ENCODE measurements around the gene SPON2. TPM values are rescaled to one million over a fixed set of nuclear protein-coding genes. Genes with fewer than 3 reads are reported as not detected.

Gene SPON2
- total RNA-seq, 5 donors from 2014 or later (not counting 1 experiment from before 2014, with no cell fraction given) = 13.6 to 39.8 (median 18.9) TPM

- Histone ChIP-seq H3K27me3 (replicated peaks in 1 of 2; ENCODE audit: control insufficient read depth in 2 of 2, extremely low read depth in 1 of 2, insufficient read depth in 2 of 2, low read length in 1 of 2) (no peaks in the 10 kb centered on the region), H3K36me3 (ENCODE audit: control insufficient read depth in 2 of 2, extremely low read depth in 1 of 2, insufficient read depth in 1 of 2, low read length in 1 of 2) (peaks cover 22 to 63% of the 10 kb centered on the region in 2 donors), H3K4me3 (ENCODE audit: control insufficient read depth in 1 of 2, extremely low read depth in 1 of 2, low read length in 1 of 2) (no peak overlapping the region), H3K9me3 (no peaks in the 10 kb centered on the region), H3K27ac (ENCODE audit: low read length) (no peak overlapping the region), H3K4me1 (ENCODE audit: control insufficient read depth in 1 of 2, extremely low read depth in 1 of 2, insufficient read depth in 2 of 2, low read length in 2 of 2) (peaks cover 8 to 46% of the 10 kb centered on the region in 2 experiments)
- Mint-ChIP-seq H3K9me3 (no peaks in the 10 kb centered on the region), H3K4me3 (no peak overlapping the region), H3K36me3 (peaks cover 4% of the 10 kb centered on the region), H3K27ac (no peak overlapping the region), H3K27me3 (no peaks in the 10 kb centered on the region), H3K4me1 (peaks cover 22 to 32% (median 29%) of the 10 kb centered on the region in 3 donors)
- 98% methylated on average over 19 of the region's 20 CpGs for WGBS (ENCODE audit: insufficient coverage)
- DNase-seq (no peak), ATAC-seq (replicated peaks in 1 of 4) (no peak)
- CTCF ChIA-PET = no interaction called here
- POLR2A ChIA-PET = no interaction called here
These were observed 41.1 kb upstream of the SPON2 start for GRCh38 chr4:1213336-1213995.

DNA sequence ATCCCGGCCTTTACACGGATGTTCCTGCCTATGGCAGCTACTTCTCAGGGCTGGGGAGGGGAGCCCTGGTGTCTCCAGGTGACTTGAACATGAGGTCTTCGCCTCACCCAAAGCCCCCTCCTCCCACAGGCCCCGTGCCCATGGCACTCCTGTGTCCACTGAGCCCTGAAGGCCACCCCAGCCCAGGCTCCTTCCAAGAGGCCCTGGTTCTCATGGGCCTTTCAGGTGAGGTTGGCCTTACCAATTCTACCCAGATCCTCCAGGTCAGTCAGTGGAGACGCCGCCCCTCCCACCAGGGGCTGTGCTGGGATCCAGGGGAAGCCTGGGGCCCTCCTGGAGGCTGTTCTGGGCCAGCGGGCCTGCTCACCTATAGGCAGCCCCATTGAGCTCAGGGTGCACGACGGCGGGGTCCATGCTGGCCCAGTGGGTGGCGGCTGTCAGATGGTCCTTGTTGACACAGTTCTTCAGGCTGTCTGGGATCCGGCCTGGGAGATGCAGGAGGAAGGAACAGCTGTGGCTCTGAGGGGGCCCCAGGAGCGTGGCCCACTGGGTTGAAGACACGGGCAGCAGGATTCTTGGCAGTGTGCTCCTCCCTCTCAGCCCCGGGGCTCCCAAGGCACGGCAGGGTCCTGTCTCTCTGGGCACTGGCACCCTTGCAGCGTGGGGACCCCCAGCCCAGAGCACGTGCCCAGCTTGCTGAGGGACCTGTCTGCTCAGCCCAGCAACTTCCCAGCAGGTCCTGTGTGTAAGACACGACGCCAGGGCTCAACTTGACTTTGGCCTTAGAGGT, 40.4 kb upstream of the SPON2 start:
- Mint-ChIP-seq H3K27me3 (no peaks in the 10 kb centered on the region), H3K9me3 (no peaks in the 10 kb centered on the region), H3K27ac (no peak overlapping the region), H3K4me1 (peaks cover 15 to 28% (median 24%) of the 10 kb centered on the region in 3 donors), H3K36me3 (peaks cover 3% of the 10 kb centered on the region), H3K4me3 (no peak overlapping the region)
- Histone ChIP-seq H3K4me3 (ENCODE audit: control insufficient read depth in 1 of 2, extremely low read depth in 1 of 2, low read length in 1 of 2) (no peak overlapping the region), H3K36me3 (ENCODE audit: control insufficient read depth in 2 of 2, extremely low read depth in 1 of 2, insufficient read depth in 1 of 2, low read length in 1 of 2) (peaks cover 22 to 63% of the 10 kb centered on the region in 2 donors), H3K9me3 (no peaks in the 10 kb centered on the region), H3K27me3 (replicated peaks in 1 of 2; ENCODE audit: control insufficient read depth in 2 of 2, extremely low read depth in 1 of 2, insufficient read depth in 2 of 2, low read length in 1 of 2) (no peaks in the 10 kb centered on the region), H3K27ac (ENCODE audit: low read length) (no peak overlapping the region), H3K4me1 (ENCODE audit: control insufficient read depth in 1 of 2, extremely low read depth in 1 of 2, insufficient read depth in 2 of 2, low read length in 2 of 2) (peaks cover 8 to 48% of the 10 kb centered on the region in 2 experiments)
- no peak for ATAC-seq (replicated peaks in 1 of 4)
- POLR2A ChIA-PET = no interaction called here
- no peak for DNase-seq
- WGBS (ENCODE audit: insufficient coverage) = 97% methylated on average over 19 of the region's 20 CpGs
- CTCF ChIA-PET = no interaction called here

DNA sequence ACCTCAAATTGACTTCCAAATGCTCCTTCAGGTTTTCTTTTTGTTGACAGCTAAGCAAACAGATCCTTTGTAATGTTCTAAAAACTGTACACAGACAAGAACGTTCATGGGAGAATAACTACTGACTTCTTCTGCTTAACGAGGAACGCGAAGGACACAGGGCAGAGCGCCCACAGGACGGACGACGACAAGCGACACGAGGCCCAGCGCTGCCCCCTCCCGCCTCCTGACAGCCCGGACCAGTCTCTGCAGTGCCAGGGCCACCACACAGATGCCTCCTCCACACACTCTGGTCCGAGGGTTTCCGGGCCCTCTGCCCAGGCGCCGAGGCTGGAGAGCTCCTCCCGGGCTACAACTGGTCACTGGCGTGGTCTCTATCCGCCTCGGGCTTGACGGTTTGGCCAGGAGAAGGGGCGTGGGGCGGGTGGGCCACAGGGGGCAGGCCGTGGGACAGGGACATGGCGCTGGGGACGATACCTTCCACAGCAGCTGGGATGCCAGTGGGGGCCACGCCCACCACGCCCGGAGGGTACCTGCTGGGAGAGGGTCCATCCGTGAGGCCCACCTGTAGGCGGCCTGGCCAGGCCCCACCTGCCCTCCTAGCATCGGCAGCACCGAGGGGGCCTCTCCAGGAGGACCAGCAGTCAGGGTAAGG, 39.6 kb upstream of the SPON2 start:
- POLR2A ChIA-PET = no interaction called here
- CTCF ChIA-PET = interaction anchor here in 1 of 2 donors (0.6 kb wide), 1 partner anchor 32 kb away, joined by 3 read pairs; no protein-coding TSS in a partner anchor
- ATAC-seq (replicated peaks in 1 of 4) = no peak
- no peak overlapping the region for H3K4me3 Mint-ChIP-seq
- H3K4me1 ChIP-seq (ENCODE audit: control insufficient read depth in 1 of 2, extremely low read depth in 1 of 2, insufficient read depth in 2 of 2, low read length in 2 of 2) = peaks cover 6 to 46% of the 10 kb centered on the region in 2 experiments
- 95% methylated on average over 27 of the region's 34 CpGs for WGBS (ENCODE audit: insufficient coverage)
- no peaks in the 10 kb centered on the region for H3K9me3 Mint-ChIP-seq
- H3K27me3 Mint-ChIP-seq = no peaks in the 10 kb centered on the region
- H3K36me3 Mint-ChIP-seq = no peaks in the 10 kb centered on the region
- H3K4me1 Mint-ChIP-seq = peaks cover 7 to 21% (median 17%) of the 10 kb centered on the region in 3 donors
- H3K27ac Mint-ChIP-seq = no peak overlapping the region
- H3K27me3 ChIP-seq (replicated peaks in 1 of 2; ENCODE audit: control insufficient read depth in 2 of 2, extremely low read depth in 1 of 2, insufficient read depth in 2 of 2, low read length in 1 of 2) = no peaks in the 10 kb centered on the region
- no peak for DNase-seq
- peaks cover 19 to 63% of the 10 kb centered on the region in 2 donors for H3K36me3 ChIP-seq (ENCODE audit: control insufficient read depth in 2 of 2, extremely low read depth in 1 of 2, insufficient read depth in 1 of 2, low read length in 1 of 2)
- H3K27ac ChIP-seq (ENCODE audit: low read length) = no peak overlapping the region
- H3K9me3 ChIP-seq = no peaks in the 10 kb centered on the region
- H3K4me3 ChIP-seq (ENCODE audit: control insufficient read depth in 1 of 2, extremely low read depth in 1 of 2, low read length in 1 of 2) = no peak overlapping the region

DNA sequence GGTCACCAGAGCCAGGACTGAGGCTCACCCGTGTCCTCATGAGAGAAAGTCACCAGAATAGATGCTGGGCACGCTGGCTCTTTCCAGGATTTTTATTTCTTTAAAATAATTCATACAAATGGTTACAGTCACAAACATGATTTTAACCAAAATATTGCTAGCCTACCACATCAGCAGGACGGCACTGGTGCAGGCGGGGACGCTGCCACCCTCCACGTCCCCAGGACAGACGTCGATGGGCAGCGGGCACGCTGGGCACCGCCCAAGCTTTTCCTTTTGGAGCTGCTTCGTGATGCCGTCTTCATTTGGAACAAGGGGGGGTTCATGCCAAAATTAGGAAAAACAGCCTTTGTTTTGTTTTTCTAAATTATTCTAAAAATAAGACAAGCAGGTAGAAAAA, 39.0 kb upstream of the SPON2 start:
- no peak for DNase-seq
- Histone ChIP-seq H3K9me3 (no peaks in the 10 kb centered on the region), H3K4me1 (ENCODE audit: control insufficient read depth in 1 of 2, extremely low read depth in 1 of 2, insufficient read depth in 2 of 2, low read length in 2 of 2) (peaks cover 4 to 45% of the 10 kb centered on the region in 2 experiments), H3K27ac (ENCODE audit: low read length) (no peak overlapping the region), H3K27me3 (replicated peaks in 1 of 2; ENCODE audit: control insufficient read depth in 2 of 2, extremely low read depth in 1 of 2, insufficient read depth in 2 of 2, low read length in 1 of 2) (no peaks in the 10 kb centered on the region), H3K4me3 (ENCODE audit: control insufficient read depth in 1 of 2, extremely low read depth in 1 of 2, low read length in 1 of 2) (no peak overlapping the region), H3K36me3 (ENCODE audit: control insufficient read depth in 2 of 2, extremely low read depth in 1 of 2, insufficient read depth in 1 of 2, low read length in 1 of 2) (peaks cover 19 to 61% of the 10 kb centered on the region in 2 donors)
- H3K27ac Mint-ChIP-seq = no peak overlapping the region
- H3K4me1 Mint-ChIP-seq = peaks cover under 1 to 14% (median 11%) of the 10 kb centered on the region in 3 donors
- no peak overlapping the region for H3K4me3 Mint-ChIP-seq
- no peaks in the 10 kb centered on the region for H3K9me3 Mint-ChIP-seq
- ChIA-PET CTCF (interaction anchor here in 1 of 2 donors (0.6 kb wide), 1 partner anchor 32 kb away, joined by 3 read pairs; no protein-coding TSS in a partner anchor), POLR2A (no interaction called here)
- 100% methylated on average over 2 of the region's 13 CpGs for WGBS (ENCODE audit: insufficient coverage)
- no peaks in the 10 kb centered on the region for H3K36me3 Mint-ChIP-seq
- no peaks in the 10 kb centered on the region for H3K27me3 Mint-ChIP-seq
- no peak for ATAC-seq (replicated peaks in 1 of 4)

- H3K4me1 ChIP-seq (ENCODE audit: control insufficient read depth in 1 of 2, extremely low read depth in 1 of 2, insufficient read depth in 2 of 2, low read length in 2 of 2) = peaks cover under 1 to 45% of the 10 kb centered on the region in 2 experiments
- no peak for ATAC-seq (replicated peaks in 1 of 4)
- H3K36me3 ChIP-seq (ENCODE audit: control insufficient read depth in 2 of 2, extremely low read depth in 1 of 2, insufficient read depth in 1 of 2, low read length in 1 of 2) = peaks cover 19 to 57% of the 10 kb centered on the region in 2 donors
- WGBS (ENCODE audit: insufficient coverage) = 98% methylated on average over 5 of the region's 10 CpGs
- DNase-seq = no peak
- Mint-ChIP-seq H3K36me3 (no peaks in the 10 kb centered on the region), H3K4me3 (no peak overlapping the region), H3K27me3 (no peaks in the 10 kb centered on the region), H3K9me3 (no peaks in the 10 kb centered on the region), H3K4me1 (peaks cover 0 to 11% (median 7%) of the 10 kb centered on the region in 3 donors), H3K27ac (no peak overlapping the region)
- H3K27me3 ChIP-seq (replicated peaks in 1 of 2; ENCODE audit: control insufficient read depth in 2 of 2, extremely low read depth in 1 of 2, insufficient read depth in 2 of 2, low read length in 1 of 2) = no peaks in the 10 kb centered on the region
- no peak overlapping the region for H3K27ac ChIP-seq (ENCODE audit: low read length)
- CTCF ChIA-PET = no interaction called here
- no peak overlapping the region for H3K4me3 ChIP-seq (ENCODE audit: control insufficient read depth in 1 of 2, extremely low read depth in 1 of 2, low read length in 1 of 2)
- POLR2A ChIA-PET = no interaction called here
- no peaks in the 10 kb centered on the region for H3K9me3 ChIP-seq
These were observed 38.6 kb upstream of the SPON2 start for GRCh38 chr4:1210971-1211370.

DNA sequence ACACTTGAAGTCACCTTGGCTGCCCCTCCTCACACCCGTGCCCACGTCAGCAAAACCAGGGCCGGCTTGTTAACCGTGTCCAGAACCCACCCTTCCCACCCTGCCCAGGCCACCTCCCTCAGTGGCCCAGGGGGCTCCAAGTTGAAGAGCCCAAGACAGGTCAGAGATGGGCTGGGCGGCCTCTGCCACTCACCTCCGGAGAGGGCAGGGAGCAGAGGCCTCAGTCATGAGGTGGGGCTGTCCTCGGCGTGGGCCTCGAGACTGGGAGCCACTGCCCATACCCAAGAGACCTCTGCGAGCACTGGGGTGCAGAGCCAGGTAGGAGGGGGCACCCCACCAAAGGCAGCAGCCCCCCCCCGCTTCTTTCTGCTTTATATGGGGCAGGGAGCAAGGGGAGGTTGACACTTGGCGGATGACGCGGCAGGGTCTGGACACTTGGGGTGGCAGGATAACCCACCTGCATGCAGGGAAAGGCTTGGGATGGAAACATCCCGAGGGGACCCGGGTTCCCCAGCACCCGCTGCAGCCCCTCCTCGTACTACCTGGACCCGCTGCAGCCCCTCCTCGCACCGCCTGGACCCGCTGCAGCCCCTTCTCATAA, 38.0 kb upstream of the SPON2 start:
- Histone ChIP-seq H3K27me3 (replicated peaks in 1 of 2; ENCODE audit: control insufficient read depth in 2 of 2, extremely low read depth in 1 of 2, insufficient read depth in 2 of 2, low read length in 1 of 2) (no peaks in the 10 kb centered on the region), H3K9me3 (no peaks in the 10 kb centered on the region), H3K36me3 (ENCODE audit: control insufficient read depth in 2 of 2, extremely low read depth in 1 of 2, insufficient read depth in 1 of 2, low read length in 1 of 2) (peaks cover 19 to 51% of the 10 kb centered on the region in 2 donors), H3K4me1 (ENCODE audit: control insufficient read depth in 1 of 2, extremely low read depth in 1 of 2, insufficient read depth in 2 of 2, low read length in 2 of 2) (peaks cover 0 to 45% of the 10 kb centered on the region in 2 experiments), H3K4me3 (ENCODE audit: control insufficient read depth in 1 of 2, extremely low read depth in 1 of 2, low read length in 1 of 2) (no peak overlapping the region), H3K27ac (ENCODE audit: low read length) (no peak overlapping the region)
- WGBS (ENCODE audit: insufficient coverage) = 97% methylated on average over 9 of the region's 22 CpGs
- H3K27ac Mint-ChIP-seq = no peak overlapping the region
- H3K36me3 Mint-ChIP-seq = no peaks in the 10 kb centered on the region
- H3K27me3 Mint-ChIP-seq = no peaks in the 10 kb centered on the region
- ATAC-seq (replicated peaks in 1 of 4) (no peak), DNase-seq (no peak)
- H3K9me3 Mint-ChIP-seq = no peaks in the 10 kb centered on the region
- ChIA-PET CTCF (no interaction called here), POLR2A (no interaction called here)
- peaks cover 0 to 6% (median 5%) of the 10 kb centered on the region in 3 donors for H3K4me1 Mint-ChIP-seq
- H3K4me3 Mint-ChIP-seq = no peak overlapping the region

Measured in T-cell (primary cell).